HG03025 (cell line): ENCODE measurements around the gene COG3.

Experiments used
- ATAC-seq: cut with Tn5 transposase; IDR thresholded peaks from one replicate; pipeline ENCODE4 v1.9.1; 2021; ENCODE audit warnings: mild to moderate bottlenecking, moderate library complexity; ENCODE audit not compliant: unreplicated experiment, low FRiP score

The COG3 gene

GRCh38 chr13:45446181-45446580 lies 18.6 kb upstream of the COG3 start:
- ATAC-seq = no peak

- ATAC-seq = no peak
Observed at GRCh38 chr13:45447050-45447661, 17.6 kb upstream of the COG3 start.

- ATAC-seq = no peak
Observed at GRCh38 chr13:45448965-45449559, 15.7 kb upstream of the COG3 start.

- ATAC-seq = no peak
Observed at GRCh38 chr13:45451282-45451681, 13.5 kb upstream of the COG3 start.

- ATAC-seq = no peak
Observed at GRCh38 chr13:45454204-45454603, 10.5 kb upstream of the COG3 start.

- no peak for ATAC-seq
Observed at GRCh38 chr13:45456196-45456972, 8.4 kb upstream of the COG3 start.

GRCh38 chr13:45464141-45464686 lies 525 bp upstream of the COG3 start:
- no peak for ATAC-seq

- no peak for ATAC-seq
Observed at GRCh38 chr13:45466359-45466758, 1.6 kb downstream of the COG3 start.

- no peak for ATAC-seq
Observed at GRCh38 chr13:45468635-45469034, 3.9 kb downstream of the COG3 start.

GRCh38 chr13:45472171-45472705 lies 7.5 kb downstream of the COG3 start:
- ATAC-seq = no peak

- no peak for ATAC-seq
Observed at GRCh38 chr13:45473627-45474026, 8.9 kb downstream of the COG3 start.

- ATAC-seq = no peak
Observed at GRCh38 chr13:45474584-45475454, 10.1 kb downstream of the COG3 start.

GRCh38 chr13:45479661-45480060 lies 14.9 kb downstream of the COG3 start:
- ATAC-seq = no peak

GRCh38 chr13:45481688-45482087 lies 16.9 kb downstream of the COG3 start:
- no peak for ATAC-seq

- ATAC-seq = no peak
Observed at GRCh38 chr13:45482571-45483173, 17.9 kb downstream of the COG3 start.

- ATAC-seq = no peak
Observed at GRCh38 chr13:45487604-45488003, 22.9 kb downstream of the COG3 start.

- ATAC-seq = no peak
Observed at GRCh38 chr13:45490068-45490467, 25.3 kb downstream of the COG3 start.

GRCh38 chr13:45492538-45492937 lies 27.8 kb downstream of the COG3 start:
- ATAC-seq = no peak

- no peak for ATAC-seq
Observed at GRCh38 chr13:45496942-45497341, 32.2 kb downstream of the COG3 start.
